ENCODE results near the gene DNAJB11.
"Not testable (repeated sequence)": the region's sequence is repeated elsewhere in the genome, so short reads cannot be mapped to it uniquely, and the experiment has no call there.

Gene DNAJB11

GRCh38 chr3:186620213-186621092 lies 49.9 kb downstream of the DNAJB11 start:
- DNase-seq = no peak

GRCh38 chr3:186621894-186622650 lies 51.6 kb downstream of the DNAJB11 start:
- DNase-seq = no peak

DNA sequence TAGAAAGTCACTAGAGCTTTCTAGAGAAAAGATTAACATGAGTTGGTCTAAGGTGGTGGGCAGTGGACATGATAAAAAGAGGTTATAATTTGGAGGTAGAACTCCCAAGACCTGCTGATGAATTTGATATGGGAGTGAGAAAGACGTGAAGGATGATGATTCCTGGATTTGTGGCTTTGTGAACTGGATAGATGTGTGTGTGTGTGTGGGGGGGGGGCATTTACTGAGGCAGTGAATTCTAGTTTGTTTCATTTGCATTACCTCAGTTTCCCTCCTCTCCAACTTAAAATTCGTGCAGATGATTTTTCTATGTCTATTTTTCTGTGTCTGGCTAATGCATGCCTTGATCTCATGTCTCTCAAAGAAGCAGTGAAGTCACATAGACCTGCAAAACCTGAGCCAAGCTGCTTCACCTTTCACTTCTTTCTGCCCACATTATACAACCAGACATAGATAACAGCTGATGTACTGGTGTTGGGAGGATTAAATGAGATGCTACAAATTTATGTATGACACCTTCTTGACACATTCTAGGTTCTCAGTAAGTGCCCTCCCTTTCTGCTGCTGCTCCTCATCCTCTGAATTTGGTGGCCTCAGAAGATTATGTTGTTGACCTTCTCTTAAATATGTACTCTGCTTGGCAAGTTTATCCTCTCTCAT lies 52.3 kb downstream of the DNAJB11 start:
- no peak for DNase-seq

GRCh38 chr3:186624598-186624997 lies 54.1 kb downstream of the DNAJB11 start:
- DNase-seq = no peak

DNA sequence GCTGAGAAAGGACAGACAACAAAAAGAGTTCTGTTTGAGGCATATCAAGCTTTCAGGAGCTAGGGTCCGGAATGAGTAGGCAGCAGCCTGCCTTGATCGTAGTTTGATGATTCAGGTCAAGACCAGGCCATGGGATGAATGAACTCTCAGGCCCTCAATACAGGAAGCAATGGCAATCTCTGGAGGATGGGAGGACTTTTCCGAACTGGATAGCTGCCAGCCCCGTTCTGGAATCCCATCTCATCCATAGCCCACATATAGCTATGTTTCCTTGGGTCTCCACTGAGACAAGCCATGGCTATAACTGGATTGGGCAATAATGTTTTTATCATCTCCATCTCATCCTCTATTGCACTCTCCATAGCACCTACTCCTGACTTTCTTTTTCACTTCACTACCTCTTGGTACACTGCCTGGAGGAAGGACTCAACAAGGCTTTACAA lies 55.1 kb downstream of the DNAJB11 start:
- no peak for DNase-seq

- no peak for DNase-seq
Measured at GRCh38 chr3:186626254-186626847, 55.8 kb downstream of the DNAJB11 start.

DNA sequence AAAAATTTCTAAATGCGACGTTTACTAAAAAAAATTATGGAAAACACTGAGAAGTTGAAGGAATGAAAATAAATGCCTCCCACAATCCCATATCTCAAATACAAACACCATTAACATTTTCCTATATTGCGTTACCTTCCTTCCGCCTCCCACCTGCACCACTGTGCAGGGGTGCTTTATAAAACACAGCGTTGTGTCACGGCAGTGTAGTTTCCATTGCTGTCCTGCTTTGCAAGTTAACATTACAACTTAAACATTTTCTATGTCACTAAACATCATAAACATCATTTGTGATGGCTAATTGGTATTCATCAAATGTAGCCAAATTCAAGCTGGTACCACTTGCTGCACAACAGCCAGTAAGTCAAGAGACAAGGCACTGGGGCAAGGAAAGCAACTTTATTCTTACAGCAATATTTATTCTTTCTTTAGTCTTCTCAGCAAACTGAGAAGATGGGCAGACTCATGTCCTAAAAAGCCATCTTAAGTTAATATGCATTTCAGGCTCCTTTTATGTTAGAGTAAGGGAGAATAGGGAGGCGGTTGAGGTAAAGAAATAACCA lies 57.4 kb downstream of the DNAJB11 start:
- DNase-seq = no peak

DNA sequence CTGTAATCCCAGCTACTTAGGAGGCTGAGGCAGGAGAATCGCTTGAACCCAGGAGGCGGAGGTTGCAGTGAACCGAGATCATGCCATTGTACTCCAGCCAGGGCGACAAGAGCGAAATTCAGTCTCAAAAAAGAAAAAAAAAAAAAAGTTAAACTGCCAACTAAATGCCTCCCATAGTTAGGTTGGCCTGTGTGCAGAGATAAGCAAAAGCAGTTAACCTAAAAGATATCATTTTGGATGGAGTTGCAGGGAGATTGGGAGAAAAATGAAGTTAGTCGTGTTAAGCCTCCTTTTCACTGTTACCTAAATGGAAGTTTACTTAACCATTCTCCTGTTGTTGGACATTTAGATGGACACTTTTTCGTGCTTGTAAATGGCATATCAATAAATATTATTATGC lies 58.2 kb downstream of the DNAJB11 start:
- no peak for DNase-seq

GRCh38 chr3:186630950-186631641 lies 60.6 kb downstream of the DNAJB11 start:
- DNase-seq = no peak

DNA sequence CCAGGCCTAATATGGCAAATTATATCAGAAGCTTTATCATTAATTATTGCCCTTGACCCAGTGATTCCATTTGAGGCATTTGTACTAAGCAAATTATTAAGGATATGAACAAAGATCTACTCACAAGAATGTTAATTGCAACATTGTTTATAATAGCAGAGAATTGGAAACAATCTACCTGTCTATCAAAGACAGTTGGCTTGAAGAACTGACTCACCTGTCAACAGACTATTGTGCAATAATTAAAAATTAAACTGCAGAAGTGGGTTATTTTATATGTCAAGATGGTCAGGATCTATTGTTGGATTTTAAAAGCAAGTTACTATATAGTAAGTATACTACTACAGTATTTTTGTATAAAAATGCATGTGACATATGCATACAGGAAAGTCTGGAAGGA lies 63.0 kb downstream of the DNAJB11 start:
- no peak for DNase-seq

DNA sequence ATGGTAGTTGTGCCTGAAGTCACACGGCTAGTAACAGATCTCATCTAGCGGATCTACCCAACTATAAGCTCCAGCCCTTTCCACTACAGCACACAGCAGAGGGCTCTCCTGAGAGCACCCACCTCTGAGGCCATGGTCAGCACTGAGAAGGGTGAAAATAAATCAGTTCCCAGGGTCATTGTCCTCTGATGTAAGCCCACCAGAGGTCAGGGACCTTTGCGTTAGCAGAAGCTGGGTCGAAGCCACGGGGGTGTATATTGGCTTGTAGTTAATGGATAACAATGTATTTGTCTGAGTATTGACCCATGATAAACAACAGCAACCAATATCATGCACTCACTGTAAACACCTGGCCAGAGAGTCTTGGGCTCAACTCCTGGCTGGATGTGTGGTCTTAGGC lies 63.7 kb downstream of the DNAJB11 start:
- DNase-seq = not testable (repeated sequence)
